Naive thymus-derived CD4-positive, alpha-beta T cell (primary cell): Measurements from ENCODE around the gene CSNK2A1. TPM values are rescaled to one million over a fixed set of nuclear protein-coding genes. Genes with fewer than 3 reads are reported as not detected.

Source experiments
- ATAC-seq: fragments of 150-1000 bp; cut with Tn5 transposase; 2 replicates; pipeline ENCODE4 v1.10.0; 2021; ENCODE audit warnings: mild to moderate bottlenecking, moderate library complexity
- CTCF ChIA-PET: fragments of 350-600 bp; sonication (Branson Sonifier 250); formaldehyde crosslinking; loops from one replicate; lab custom pipeline; 2021; ENCODE audit warnings: antibody characterized with exemption; lab: Charles Lee
- POLR2A ChIA-PET: fragments of 350-600 bp; sonication (Branson Sonifier 250); formaldehyde crosslinking; loops from one replicate; lab custom pipeline; 2021; ENCODE audit warnings: antibody characterized with exemption, inconsistent platforms; lab: Charles Lee
- DNase-seq, 9 donors: peaks; one replicate each; pipeline versions ENCODE4 v3.0.0 to v3.0.0-alpha.2; 2020 to 2022; ENCODE audit warnings: mixed read lengths in 1 of 9
- H3K27ac ChIP-seq: one replicate; pipeline ENCODE4 v1.7.0; 2013; ENCODE audit warnings: mild to moderate bottlenecking, low read depth, low read length, moderate library complexity
- H3K27me3 ChIP-seq, 2 donors: one replicate each; pipeline ENCODE4 v1.7.0; 2013; ENCODE audit warnings: low read length in 2 of 2, mild to moderate bottlenecking in 2 of 2, moderate library complexity in 2 of 2; ENCODE audit not compliant: control insufficient read depth in 2 of 2, insufficient read depth in 2 of 2
- H3K36me3 ChIP-seq, 3 experiments: 1 replicate in 2 of 3; 2 replicates in 1 of 3; pipeline ENCODE4 v1.7.0; 2013; ENCODE audit warnings: low read length in 3 of 3, mild to moderate bottlenecking in 3 of 3, moderate library complexity in 1 of 3; ENCODE audit not compliant: insufficient read depth in 3 of 3, control insufficient read depth in 2 of 3
- H3K4me1 ChIP-seq, 2 donors: one replicate each; pipeline ENCODE4 v1.7.0; 2013; ENCODE audit warnings: low read length in 2 of 2, mild to moderate bottlenecking in 2 of 2, moderate library complexity in 1 of 2; ENCODE audit not compliant: control insufficient read depth in 2 of 2, insufficient read depth in 2 of 2
- H3K4me3 ChIP-seq: 2 replicates; pipeline ENCODE4 v1.7.0; 2013; ENCODE audit warnings: mild to moderate bottlenecking, low read length
- H3K9me3 ChIP-seq, 3 experiments: 1 replicate in 2 of 3; 2 replicates in 1 of 3; pipeline ENCODE4 v1.7.0; 2013; ENCODE audit warnings: low read length in 3 of 3; ENCODE audit not compliant: control insufficient read depth in 2 of 3
- H3K27ac Mint-ChIP-seq, 9 donors: one replicate each; pipeline ENCODE4 v1.8.0; 2020 to 2022; ENCODE audit warnings: mixed read lengths in 9 of 9, mild to moderate bottlenecking in 8 of 9, moderate library complexity in 5 of 9, inconsistent platforms in 2 of 9
- H3K27me3 Mint-ChIP-seq, 5 donors: one replicate each; pipeline ENCODE4 v1.8.0; 2021 to 2022; ENCODE audit warnings: mixed read lengths in 5 of 5, mild to moderate bottlenecking in 1 of 5
- H3K36me3 Mint-ChIP-seq, 5 donors: one replicate each; pipeline ENCODE4 v1.8.0; 2020 to 2022; ENCODE audit warnings: mixed read lengths in 5 of 5, mild to moderate bottlenecking in 3 of 5, inconsistent platforms in 1 of 5
- H3K4me1 Mint-ChIP-seq, 7 donors: one replicate each; pipeline ENCODE4 v1.8.0; 2020 to 2022; ENCODE audit warnings: mixed read lengths in 7 of 7, mild to moderate bottlenecking in 3 of 7, inconsistent platforms in 1 of 7
- H3K4me3 Mint-ChIP-seq, 10 donors: one replicate each; pipeline ENCODE4 v1.8.0; 2020 to 2022; ENCODE audit warnings: mild to moderate bottlenecking in 10 of 10, mixed read lengths in 10 of 10, moderate library complexity in 6 of 10, inconsistent platforms in 2 of 10
- H3K9me3 Mint-ChIP-seq, 11 donors: one replicate each; pipeline ENCODE4 v1.8.0; 2020 to 2022; ENCODE audit warnings: mixed read lengths in 11 of 11, mild to moderate bottlenecking in 4 of 11, inconsistent platforms in 1 of 11, moderate library complexity in 1 of 11
- intact Hi-C, 2 donors: fragments of 100-400 bp; cut with micrococcal nuclease; formaldehyde crosslinking; loops; one replicate each; pipeline ENCODE4 v1.15.1; 2023
- polyA plus RNA-seq, 2 donors: library from polyadenylated mRNA; unstranded; fragments of 300-500 nt; fragmentation: Illumina TruSeq; gene quantifications; one replicate each; pipeline ENCODE4 v1.2.3, GENCODE V29; 2021
- total RNA-seq, 6 experiments: library from RNA in 5 of 6; stranded (reverse) in 5 of 6; gene quantifications; 1 replicate in 5 of 6; 2 replicates in 1 of 6; pipeline ENCODE4 v1.2.3 and lab custom pipeline; 2021 to 2026

The CSNK2A1 gene
- total and polyA plus RNA-seq, 7 experiments from 2014 or later: 47.3 to 117 (median 74.5) TPM

DNA sequence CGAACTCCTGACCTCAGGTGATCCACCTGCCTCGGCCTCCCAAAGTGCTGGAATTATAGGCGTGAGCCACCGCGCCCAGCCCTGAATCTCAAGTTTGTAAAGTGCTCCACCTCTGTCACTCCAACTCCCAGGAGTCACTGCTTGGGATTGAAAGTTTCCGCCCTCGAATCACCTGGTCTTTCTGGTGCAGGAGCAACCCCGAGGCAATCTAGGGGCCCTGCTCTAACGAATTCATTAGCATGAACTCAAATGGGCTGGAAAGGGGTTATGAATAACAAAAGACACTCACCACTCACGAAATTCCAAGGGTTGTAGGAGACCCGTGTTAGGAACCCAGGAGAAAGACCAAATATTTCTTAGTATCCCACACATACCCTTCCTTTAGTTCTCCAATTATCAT, 109.4 kb downstream of the CSNK2A1 start:
- no peaks in the 10 kb centered on the region for H3K9me3 ChIP-seq

DNA sequence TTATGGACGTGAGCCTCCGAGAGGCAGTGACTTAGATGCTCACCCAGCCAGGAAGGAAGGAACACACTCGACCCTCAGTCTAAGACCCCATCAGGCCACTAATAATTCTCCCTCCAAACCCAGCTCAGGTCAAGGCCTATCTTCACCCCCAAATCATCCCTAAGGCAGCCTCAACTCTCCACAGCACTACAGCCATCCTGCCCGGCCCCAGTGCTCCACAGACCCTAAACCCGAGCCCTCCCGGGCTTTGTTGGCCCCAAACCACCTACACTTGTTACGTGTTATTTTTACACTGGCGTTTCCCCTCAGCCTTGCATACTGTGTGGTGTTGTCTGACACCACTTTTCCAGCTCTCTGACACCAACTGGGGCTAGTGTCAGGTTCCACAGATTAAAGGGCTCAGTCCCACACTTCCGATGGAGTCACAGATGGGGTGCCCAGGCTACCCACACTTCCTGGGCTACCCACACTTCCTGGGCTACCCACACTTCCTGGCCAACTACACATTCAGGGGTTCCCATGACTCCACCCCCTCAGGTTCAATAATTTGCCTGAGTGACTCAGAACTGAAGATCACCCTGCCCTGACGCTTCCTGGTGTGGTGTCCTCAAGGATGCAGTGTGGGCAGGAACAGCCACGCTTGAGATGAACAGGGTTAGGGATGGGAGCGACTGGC, 110.2 kb downstream of the CSNK2A1 start:
- peak overlapping the region; percentile 52 to 78 (median 63) for H3K4me3 Mint-ChIP-seq
- peaks cover 0 to 45% (median 19%) of the 10 kb centered on the region in 5 donors for H3K36me3 Mint-ChIP-seq
- Histone ChIP-seq H3K4me1 (peaks cover 30 to 35% of the 10 kb centered on the region in 2 donors), H3K27ac (peak overlapping the region; percentile 27), H3K36me3 (peaks cover 0 to 65% (median 3%) of the 10 kb centered on the region in 3 experiments), H3K4me3 (no peak overlapping the region), H3K27me3 (no peaks in the 10 kb centered on the region), H3K9me3 (no peaks in the 10 kb centered on the region)
- H3K27me3 Mint-ChIP-seq: no peaks in the 10 kb centered on the region
- no peaks in the 10 kb centered on the region for H3K9me3 Mint-ChIP-seq
- POLR2A ChIA-PET: no interaction called here
- H3K4me1 Mint-ChIP-seq: peaks cover 40 to 65% (median 60%) of the 10 kb centered on the region in 7 donors
- intact Hi-C loops: loop anchor here in 1 of 2 donors (2.0 kb wide), 1 partner anchor 25 kb away; the partner anchor contains the start of gene RBCK1
- peak overlapping the region; percentile 61 to 93 (median 88) for H3K27ac Mint-ChIP-seq
- ATAC-seq: peak; percentile 64
- DNase-seq: peak in 4 of 9 donors; percentile 11 to 75 (median 18)
- CTCF ChIA-PET: no interaction called here

More for the DNA sequence above, 109.4 kb downstream of the CSNK2A1 start:
- DNase-seq (no peak), ATAC-seq (no peak)
- H3K36me3 ChIP-seq: peaks cover 0 to 59% (median 3%) of the 10 kb centered on the region in 3 experiments
- intact Hi-C loops: no loop called here
- no peak overlapping the region for H3K27ac ChIP-seq
- peaks cover 48 to 73% (median 68%) of the 10 kb centered on the region in 7 donors for H3K4me1 Mint-ChIP-seq
- H3K4me3 Mint-ChIP-seq: peak overlapping the region in 7 of 10 donors; percentile 32 to 78 (median 54)
- H3K4me3 ChIP-seq: no peak overlapping the region
- no peaks in the 10 kb centered on the region for H3K27me3 ChIP-seq
- H3K27me3 Mint-ChIP-seq: no peaks in the 10 kb centered on the region
- peak overlapping the region in 3 of 9 donors; percentile 24 to 88 (median 70) for H3K27ac Mint-ChIP-seq
- peaks cover 0 to 45% (median 19%) of the 10 kb centered on the region in 5 donors for H3K36me3 Mint-ChIP-seq
- ChIA-PET POLR2A (no interaction called here), CTCF (no interaction called here)
- no peaks in the 10 kb centered on the region for H3K9me3 Mint-ChIP-seq
- peaks cover 37 to 41% of the 10 kb centered on the region in 2 donors for H3K4me1 ChIP-seq

DNA sequence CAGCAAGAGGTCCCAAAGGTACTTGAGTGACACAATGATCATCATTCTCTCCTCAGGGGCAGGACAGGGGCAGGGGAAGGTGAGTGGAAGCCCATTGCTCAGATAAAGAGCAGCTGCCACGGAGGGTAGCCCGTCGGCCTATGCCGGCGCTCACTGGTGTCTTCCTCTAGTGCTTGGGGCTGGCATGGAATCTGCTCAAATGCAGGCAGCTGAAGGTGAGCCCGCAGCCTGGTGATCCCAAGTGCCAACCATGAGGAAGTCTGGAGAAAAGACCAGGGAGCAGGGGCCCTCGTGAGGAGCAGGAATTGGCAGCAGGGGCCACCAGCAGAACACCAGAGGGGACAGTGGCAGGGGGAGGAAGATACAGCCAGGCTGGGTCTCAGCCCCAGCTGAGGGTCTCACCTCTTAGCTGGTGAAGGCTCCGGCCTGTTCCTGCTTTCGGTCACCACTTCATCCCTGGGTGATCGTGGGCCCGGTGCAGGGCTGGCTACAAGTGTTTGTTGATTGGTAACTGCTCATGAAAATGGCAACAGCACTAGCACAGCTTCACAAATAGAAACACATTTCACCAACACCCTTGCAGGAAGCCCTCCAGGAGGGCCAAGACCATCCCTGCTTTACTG, 110.8 kb downstream of the CSNK2A1 start:
- DNase-seq (no peak), ATAC-seq (peak; percentile 2)
- peaks cover 0 to 72% (median 3%) of the 10 kb centered on the region in 3 experiments for H3K36me3 ChIP-seq
- H3K4me1 ChIP-seq: peaks cover 23 to 28% of the 10 kb centered on the region in 2 donors
- H3K27me3 Mint-ChIP-seq: no peaks in the 10 kb centered on the region
- no peaks in the 10 kb centered on the region for H3K9me3 Mint-ChIP-seq
- H3K27ac Mint-ChIP-seq: peak overlapping the region; percentile 61 to 93 (median 88)
- intact Hi-C loops: loop anchor here in 1 of 2 donors (2.0 kb wide), 1 partner anchor 24 kb away; the partner anchor contains the start of gene RBCK1
- no peaks in the 10 kb centered on the region for H3K9me3 ChIP-seq
- ChIA-PET POLR2A (no interaction called here), CTCF (no interaction called here)
- peak overlapping the region; percentile 27 for H3K27ac ChIP-seq
- no peaks in the 10 kb centered on the region for H3K27me3 ChIP-seq
- H3K4me3 Mint-ChIP-seq: peak overlapping the region in 8 of 10 donors; percentile 43 to 78 (median 63)
- H3K4me3 ChIP-seq: no peak overlapping the region
- H3K4me1 Mint-ChIP-seq: peaks cover 35 to 59% (median 53%) of the 10 kb centered on the region in 7 donors
- peaks cover 0 to 45% (median 19%) of the 10 kb centered on the region in 5 donors for H3K36me3 Mint-ChIP-seq

GRCh38 chr20:432208-432607, 111.4 kb downstream of the CSNK2A1 start:
- CTCF ChIA-PET: interaction anchor here (2.6 kb wide), 1 partner anchor 77 kb away, joined by 15 read pairs; no protein-coding TSS in a partner anchor
- Histone ChIP-seq H3K4me1 (peaks cover 18 to 23% of the 10 kb centered on the region in 2 donors), H3K9me3 (no peaks in the 10 kb centered on the region), H3K36me3 (peaks cover 0 to 75% (median 3%) of the 10 kb centered on the region in 3 experiments), H3K4me3 (no peak overlapping the region), H3K27me3 (no peaks in the 10 kb centered on the region), H3K27ac (no peak overlapping the region)
- DNase-seq (no peak), ATAC-seq (no peak)
- no peak overlapping the region for H3K4me3 Mint-ChIP-seq
- H3K4me1 Mint-ChIP-seq: peaks cover 30 to 53% (median 50%) of the 10 kb centered on the region in 7 donors
- peak overlapping the region in 4 of 9 donors; percentile 9 to 88 (median 38) for H3K27ac Mint-ChIP-seq
- POLR2A ChIA-PET: interaction anchor here (1.2 kb wide), 1 partner anchor 22 kb away, joined by 5 read pairs; no protein-coding TSS in a partner anchor
- H3K36me3 Mint-ChIP-seq: peaks cover 0 to 49% (median 18%) of the 10 kb centered on the region in 5 donors
- H3K9me3 Mint-ChIP-seq: no peaks in the 10 kb centered on the region
- intact Hi-C loops: loop anchor here in 1 of 2 donors (2.0 kb wide), 1 partner anchor 23 kb away; the partner anchor contains the start of gene RBCK1
- no peaks in the 10 kb centered on the region for H3K27me3 Mint-ChIP-seq

- Mint-ChIP-seq H3K4me3 (no peak overlapping the region), H3K36me3 (peaks cover 0 to 46% (median 18%) of the 10 kb centered on the region in 5 donors), H3K27ac (peak overlapping the region in 7 of 9 donors; percentile 17 to 88 (median 72)), H3K27me3 (no peaks in the 10 kb centered on the region), H3K4me1 (peaks cover 27 to 57% (median 45%) of the 10 kb centered on the region in 7 donors), H3K9me3 (no peaks in the 10 kb centered on the region)
- Histone ChIP-seq H3K4me3 (no peak overlapping the region), H3K4me1 (peaks cover 17 to 21% of the 10 kb centered on the region in 2 donors), H3K27ac (no peak overlapping the region), H3K36me3 (peaks cover 0 to 73% (median 3%) of the 10 kb centered on the region in 3 experiments), H3K27me3 (no peaks in the 10 kb centered on the region), H3K9me3 (no peaks in the 10 kb centered on the region)
- ChIA-PET CTCF (interaction anchor here (0.5 to 2.6 kb wide), 3 partner anchors 20 to 106 kb away, joined by 3 to 15 read pairs (median 5); no protein-coding TSS in a partner anchor), POLR2A (interaction anchor here (1.2 kb wide), 1 partner anchor 23 kb away, joined by 5 read pairs; no protein-coding TSS in a partner anchor)
- ATAC-seq (peak; percentile 65), DNase-seq (peak in 7 of 9 donors; percentile 25 to 47 (median 29))
- intact Hi-C loops: loop anchor here (1.0 kb wide), 2 partner anchors 48 to 77 kb away; no protein-coding TSS in a partner anchor
Observed at GRCh38 chr20:431012-431904, 112.3 kb downstream of the CSNK2A1 start.
